HL-60 (cell line): ENCODE data around the gene PADI4.

Experiments used
- DNase-seq, 2 experiments: peaks; one replicate each; pipeline ENCODE4 v3.0.0-alpha.2; 2010 to 2020; ENCODE audit warnings: low read depth in 1 of 2, low spot score in 1 of 2
- H3K27ac ChIP-seq: fragments of 250-450 bp; sonication (Bioruptor Pico); replicated peaks from 2 replicates; pipeline ENCODE4 v1.5.1; 2020; ENCODE audit warnings: mild to moderate bottlenecking, moderate library complexity
- H3K27me3 ChIP-seq: fragments of 250-450 bp; sonication (Bioruptor Pico); 2 replicates; pipeline ENCODE4 v1.5.1; 2021; ENCODE audit warnings: mild to moderate bottlenecking, moderate library complexity; ENCODE audit not compliant: insufficient read depth, poor library complexity, severe bottlenecking
- H3K4me3 ChIP-seq: replicated peaks from 2 replicates; pipeline ENCODE4 v1.5.1; 2011; ENCODE audit warnings: mild to moderate bottlenecking, control low read depth, low read length; ENCODE audit not compliant: insufficient read depth
- CTCF ChIP-seq: IDR thresholded peaks from one replicate; pipeline ENCODE4 v1.5.1; 2011; ENCODE audit warnings: low read length, control low read depth, inconsistent platforms; ENCODE audit not compliant: insufficient read depth
- GABPA ChIP-seq: IDR thresholded peaks from 2 replicates; pipeline ENCODE4 v1.6.1; 2012; ENCODE audit warnings: low read depth
- POLR2AphosphoS5 ChIP-seq: IDR thresholded peaks from 2 replicates; pipeline ENCODE4 v1.6.1; 2012; ENCODE audit warnings: low read depth
- REST ChIP-seq: IDR thresholded peaks from 2 replicates; pipeline ENCODE4 v1.6.1; 2012; ENCODE audit warnings: low read depth; ENCODE audit not compliant: insufficient replicate concordance
- SPI1 ChIP-seq: IDR thresholded peaks from 2 replicates; pipeline ENCODE4 v1.6.1; 2012; ENCODE audit warnings: low read depth, mild to moderate bottlenecking, borderline replicate concordance
- long read RNA-seq: library from polyadenylated mRNA; unstranded; transcript quantifications from one replicate; pipeline ENCODE4 v2.0.0, GENCODE V29; 2020

PADI4 gene
- long read RNA-seq, transcript PADI4-201 (16 exons, 2,267 nt): major isoform, 7 of 13 reads
- long read RNA-seq, partial matches to known transcripts: 2 of 13 reads
- long read RNA-seq, other reads (novel, unspliced or antisense): 4 of 13 reads

GRCh38 chr1:17307946-17308345 lies at the start of gene PADI4:
PADI4 (plus strand) TSS chr1:17308197; CDS start chr1:17308223, 26 bp downstream.
- Histone ChIP-seq H3K4me3 (peak within 1 kb of the TSS; percentile 33), H3K27me3 (no peaks in the 10 kb centered on the region), H3K27ac (peak within 1 kb of the TSS; percentile 86)
- TF ChIP-seq SPI1 (no peak), POLR2AphosphoS5 (no peak), REST (no peak), GABPA (no peak), CTCF (no peak)
- DNase-seq: peak; percentile 58 to 63

GRCh38 chr1:17258758-17259130 lies 49.3 kb upstream of the PADI4 start:
- H3K27ac ChIP-seq: no peak overlapping the region
- H3K27me3 ChIP-seq: no peaks in the 10 kb centered on the region
- no peak for DNase-seq
- no peak for TF ChIP-seq GABPA
- TF ChIP-seq POLR2AphosphoS5: no peak
- TF ChIP-seq REST: no peak
- no peak for TF ChIP-seq SPI1
- no peak for TF ChIP-seq CTCF
- H3K4me3 ChIP-seq: no peak overlapping the region

GRCh38 chr1:17259233-17259873 lies 48.6 kb upstream of the PADI4 start:
- DNase-seq: no peak
- Histone ChIP-seq H3K4me3 (no peak overlapping the region), H3K27me3 (no peaks in the 10 kb centered on the region), H3K27ac (no peak overlapping the region)
- TF ChIP-seq GABPA (no peak), REST (no peak), POLR2AphosphoS5 (no peak), CTCF (no peak), SPI1 (no peak)
